Globus pallidus (tissue), 1 donor: ENCODE results near the gene PRKD3.
A peak's percentile ranks its signal among the peaks of the same experiment; 100 is the strongest.

Experiments
- DNase-seq: peaks from one replicate; pipeline ENCODE4 v3.0.0-alpha.2; 2015; ENCODE audit warnings: low spot score

The PRKD3 gene

DNA sequence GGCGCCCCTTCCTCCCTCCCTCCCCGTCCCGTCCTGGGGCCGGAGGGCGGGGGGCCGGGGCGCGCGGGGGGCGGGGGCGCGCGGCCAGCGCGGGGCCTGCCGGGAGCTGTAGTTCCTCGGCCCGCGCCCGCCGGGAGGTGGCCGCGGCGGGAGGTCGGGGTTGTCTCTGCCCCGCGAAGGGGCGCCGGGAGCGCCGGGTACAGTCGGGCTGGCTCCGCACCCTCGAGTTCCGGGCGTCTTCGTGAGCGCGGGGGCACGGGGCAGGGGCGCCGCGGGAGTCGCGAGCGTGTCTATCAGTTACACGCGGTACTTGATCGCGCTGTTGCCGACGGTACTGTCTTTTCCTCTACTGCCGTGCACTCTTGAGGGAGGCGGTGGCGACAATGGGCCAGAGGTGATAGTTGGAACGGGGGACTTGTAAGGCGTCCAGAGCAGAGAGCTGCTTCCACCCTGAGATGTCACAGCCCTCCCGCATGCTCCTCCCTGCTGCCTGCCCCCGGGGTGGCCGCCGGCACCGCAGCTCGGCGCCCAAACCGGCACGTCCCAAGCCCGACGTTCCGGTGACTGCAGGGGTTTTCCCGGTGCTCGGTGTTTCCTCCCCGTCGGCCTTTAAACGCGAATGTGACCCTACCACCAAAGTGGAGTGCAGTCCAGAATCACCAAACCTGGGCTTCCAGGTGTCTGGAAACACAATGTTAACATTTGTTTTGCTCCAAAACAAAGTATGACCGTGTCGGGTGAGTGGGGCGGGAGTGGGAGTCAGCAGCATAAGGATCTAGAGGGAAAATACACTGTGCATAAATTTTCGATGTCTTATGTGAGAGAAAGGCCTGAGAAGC is at the start of gene PRKD3:
Gene PRKD3 (minus strand): TSS at position 48 of the 839 bp plus-strand sequence. CDS start 8,309 bp downstream, outside the sequence.
- DNase-seq: peak; percentile 77

DNA sequence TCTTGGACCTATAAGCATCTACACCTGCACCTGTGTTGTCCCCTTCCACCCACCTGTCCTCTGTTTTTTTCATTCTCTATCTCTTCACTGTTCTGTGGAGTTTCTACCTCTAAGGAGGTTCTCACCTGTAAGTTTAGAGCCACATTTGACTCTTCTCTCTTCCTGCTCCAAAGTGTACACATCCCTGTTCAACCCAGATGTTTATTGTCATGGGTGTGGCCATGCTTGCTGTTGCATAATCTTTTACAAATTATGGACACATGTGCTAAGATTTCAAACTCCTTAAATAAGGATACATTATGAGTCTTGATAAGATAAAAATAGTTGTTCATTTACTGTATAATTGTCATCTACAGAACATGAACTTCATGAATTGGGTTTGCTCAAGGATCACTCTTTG is 47.4 kb upstream of the PRKD3 start:
- DNase-seq: no peak

DNA sequence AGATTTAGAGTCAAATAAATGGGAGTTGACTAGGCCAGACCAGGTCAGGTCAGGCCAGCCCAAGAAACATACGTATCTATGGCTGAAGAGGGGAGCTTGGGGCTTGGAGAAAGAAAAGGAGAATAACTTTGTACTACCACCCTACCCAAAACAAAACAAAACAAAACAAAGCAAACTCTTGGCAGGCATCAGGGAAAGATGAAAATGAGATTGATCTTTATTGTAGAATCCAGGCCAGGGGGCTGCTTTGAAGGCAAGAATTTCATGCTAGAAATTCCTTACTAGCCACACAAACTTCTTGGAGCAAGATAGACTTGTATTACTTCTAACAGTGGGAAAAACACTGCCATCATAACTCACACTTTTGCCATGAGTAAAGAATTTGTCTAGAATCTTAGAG is 46.0 kb upstream of the PRKD3 start:
- DNase-seq: no peak

DNA sequence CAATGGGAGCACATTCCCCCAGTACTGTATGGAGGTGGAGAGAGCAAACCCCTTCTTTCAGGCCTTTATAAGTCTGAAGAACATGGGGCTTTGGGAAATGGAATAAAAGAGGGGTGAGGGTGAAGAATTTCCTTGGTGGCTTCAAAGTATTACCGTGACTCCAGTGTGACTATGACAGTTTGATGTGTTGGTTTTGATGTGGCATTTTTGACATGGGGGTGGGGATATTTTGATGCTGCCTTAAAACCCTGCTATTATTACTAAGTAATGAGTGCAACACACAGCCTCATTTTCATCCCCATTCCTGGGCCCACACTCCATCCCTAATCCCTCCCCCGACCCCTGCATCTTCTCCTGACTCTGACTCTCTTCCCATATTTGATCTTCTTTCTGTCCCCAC is 43.4 kb upstream of the PRKD3 start:
- no peak for DNase-seq

DNA sequence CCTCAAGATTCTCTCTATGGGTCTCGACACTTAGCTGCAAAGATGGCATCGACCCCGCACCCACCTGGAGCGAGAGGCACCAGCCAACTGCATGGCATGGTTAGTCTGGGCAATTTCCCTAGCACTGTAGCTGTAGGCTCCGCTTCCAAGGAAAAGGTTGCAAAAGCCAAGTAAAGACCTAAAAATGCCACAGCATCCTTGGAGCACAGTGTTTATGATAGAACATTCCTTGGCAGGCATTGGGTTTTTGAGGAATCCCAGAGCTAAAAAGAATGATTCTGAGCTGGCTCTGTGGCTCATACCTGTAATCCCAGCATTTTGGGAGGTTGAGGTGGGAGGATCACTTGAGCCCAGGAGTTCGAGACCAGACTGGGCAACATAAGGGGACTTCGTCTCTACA is 42.7 kb upstream of the PRKD3 start:
- no peak for DNase-seq

DNA sequence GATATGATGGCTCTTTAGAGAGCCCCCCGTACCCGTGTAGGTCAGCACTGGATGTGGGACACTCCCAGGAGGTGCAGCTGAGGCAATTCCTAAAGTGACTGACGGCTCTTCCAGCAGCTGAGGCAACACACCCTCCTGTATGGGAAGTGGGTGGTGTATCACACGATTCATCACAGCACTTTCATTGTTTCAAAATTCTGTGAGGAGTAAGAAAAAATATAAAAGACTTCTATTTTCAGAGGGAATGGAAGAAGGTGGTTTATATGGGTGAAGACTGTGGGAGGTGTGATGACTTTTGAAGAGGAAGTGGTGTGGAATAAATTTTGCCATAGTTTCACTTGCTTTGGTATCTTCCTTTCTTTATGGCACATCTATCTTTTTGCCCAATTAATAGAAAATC is 42.1 kb upstream of the PRKD3 start:
- DNase-seq: no peak

DNA sequence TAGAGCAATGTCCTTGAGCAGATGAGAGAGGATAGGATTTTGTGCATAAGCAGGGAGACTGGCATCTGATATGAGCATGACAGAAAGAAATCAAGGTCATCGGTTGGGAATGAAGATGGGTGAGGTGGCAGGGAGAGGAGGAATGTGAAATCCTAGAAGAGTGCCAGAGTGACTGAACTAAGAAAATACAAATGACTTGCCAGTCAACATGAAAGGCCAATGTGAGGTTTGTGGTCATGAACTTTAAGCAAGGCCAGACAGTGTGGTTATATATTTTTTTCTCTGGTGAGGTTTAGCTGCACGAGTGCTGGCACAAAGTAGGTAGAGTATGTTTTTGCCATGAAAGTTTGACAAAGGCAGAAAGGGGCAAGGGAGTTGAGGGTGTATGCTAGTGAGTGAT is 41.0 kb upstream of the PRKD3 start:
- no peak for DNase-seq

DNA sequence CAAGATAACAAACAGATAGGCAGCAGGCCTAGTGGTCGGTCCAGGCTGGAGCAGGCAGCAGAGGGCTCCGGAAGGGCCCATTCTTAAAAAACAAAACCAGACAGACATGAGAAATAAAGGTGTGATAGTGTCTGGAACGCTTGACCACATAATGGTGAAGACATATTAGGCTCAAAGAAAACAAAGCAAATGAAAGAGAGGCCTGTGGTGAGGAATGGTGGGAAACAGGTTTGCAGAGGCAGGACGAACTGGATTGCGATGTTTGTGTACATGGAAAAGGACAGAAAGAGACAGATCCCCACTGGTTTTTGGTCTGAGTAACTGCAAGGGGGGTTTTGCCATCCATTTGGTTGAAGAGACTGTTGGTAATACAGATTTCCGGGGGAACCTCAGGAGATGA is 39.7 kb upstream of the PRKD3 start:
- DNase-seq: no peak

DNA sequence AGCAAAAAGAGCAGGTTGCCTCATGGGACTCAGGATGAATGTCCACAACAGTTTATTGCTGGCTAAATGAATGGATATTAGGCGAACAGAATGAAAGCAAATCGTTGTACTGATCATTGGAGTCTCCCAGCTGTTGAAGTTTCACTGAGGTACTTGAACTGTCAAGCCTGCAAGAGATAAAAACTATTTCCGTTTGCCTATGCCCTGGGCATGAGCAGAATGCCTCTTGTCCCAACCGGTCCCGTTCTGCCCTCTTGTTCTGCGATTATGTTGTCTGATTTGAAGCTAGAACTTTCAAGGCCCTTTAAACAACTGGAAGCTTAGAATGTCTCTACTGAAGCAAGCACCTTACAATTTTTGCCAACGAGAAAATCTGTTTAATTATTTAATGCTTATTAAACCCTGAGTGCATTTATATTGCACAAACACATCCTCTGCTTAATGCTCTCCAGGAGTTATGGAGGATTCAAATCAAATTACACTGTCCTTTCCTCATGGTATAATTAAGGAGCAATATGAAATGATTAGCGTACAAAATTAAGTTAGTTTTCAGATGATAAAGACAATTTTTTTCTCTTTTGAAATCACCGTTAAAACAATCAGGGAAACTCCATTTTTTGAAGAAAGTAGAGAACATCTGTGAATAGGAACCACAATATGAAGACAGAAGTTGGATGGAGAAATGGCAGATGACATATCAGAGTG is 37.5 kb upstream of the PRKD3 start:
- DNase-seq: no peak

DNA sequence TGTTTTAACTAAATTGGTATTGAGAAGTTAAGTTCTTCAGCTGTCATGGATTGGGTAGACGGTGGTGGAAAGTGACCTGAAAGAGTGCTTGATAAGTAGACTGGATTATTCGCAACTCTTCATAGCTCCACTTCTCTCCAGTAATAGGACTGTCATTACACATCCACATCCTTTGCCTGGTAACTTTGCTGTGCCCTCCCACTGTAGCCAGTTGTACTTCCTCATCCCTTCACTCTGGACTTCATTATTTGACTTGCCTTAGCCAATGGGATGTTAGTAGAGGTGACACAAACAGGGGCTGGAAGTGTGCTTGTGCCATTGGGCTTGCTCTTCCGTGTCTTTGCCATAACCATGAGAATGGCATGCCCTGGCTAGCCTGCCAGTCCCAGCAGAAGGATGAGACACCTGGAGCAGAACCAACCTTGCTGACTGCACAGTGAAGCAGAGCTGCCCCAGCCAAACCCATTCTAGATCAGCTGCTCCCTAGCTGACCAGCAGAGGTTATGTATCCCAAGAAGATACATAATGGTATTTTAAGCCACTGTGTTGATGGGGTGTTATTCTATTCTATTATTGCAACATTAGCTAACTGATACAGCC is 36.7 kb upstream of the PRKD3 start:
- DNase-seq: no peak

DNA sequence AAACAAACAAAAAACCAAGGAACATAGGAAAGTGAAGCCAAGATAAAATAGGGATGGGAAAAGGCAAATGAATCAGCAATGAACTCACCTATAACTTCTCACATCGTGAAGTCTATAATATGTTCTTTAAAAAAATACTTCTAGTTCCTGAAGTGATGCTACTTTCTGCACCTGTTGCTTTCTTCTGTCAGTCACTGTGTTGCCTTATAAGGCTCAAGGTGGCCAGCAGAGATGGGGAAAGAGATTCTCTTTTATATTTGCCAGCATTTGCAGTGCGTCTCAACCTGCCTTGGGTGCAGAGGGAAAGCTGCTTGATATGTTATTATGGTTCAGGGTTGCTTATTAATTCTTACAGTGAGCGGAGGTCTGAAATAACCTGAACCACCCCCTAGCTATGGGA is 33.8 kb upstream of the PRKD3 start:
- DNase-seq: no peak

DNA sequence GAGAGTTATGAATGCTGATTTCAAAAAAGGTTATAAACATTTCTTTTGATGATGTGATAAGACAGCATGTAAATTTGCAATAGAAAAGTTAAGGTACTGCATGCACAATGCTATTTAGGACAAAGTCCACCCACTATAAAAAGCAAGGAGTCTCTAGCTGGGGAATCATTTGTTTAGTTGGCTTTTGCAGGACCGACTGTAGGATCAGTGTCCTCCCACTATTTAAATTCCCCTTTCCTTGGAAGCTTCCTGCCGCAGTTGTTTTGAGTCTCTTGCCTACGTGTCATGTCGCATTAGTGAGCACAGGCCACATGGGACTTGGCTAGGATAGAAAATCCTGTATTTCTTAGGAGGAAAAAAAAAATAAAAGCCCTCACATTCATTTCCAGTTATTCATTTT is 32.9 kb upstream of the PRKD3 start:
- DNase-seq: no peak

DNA sequence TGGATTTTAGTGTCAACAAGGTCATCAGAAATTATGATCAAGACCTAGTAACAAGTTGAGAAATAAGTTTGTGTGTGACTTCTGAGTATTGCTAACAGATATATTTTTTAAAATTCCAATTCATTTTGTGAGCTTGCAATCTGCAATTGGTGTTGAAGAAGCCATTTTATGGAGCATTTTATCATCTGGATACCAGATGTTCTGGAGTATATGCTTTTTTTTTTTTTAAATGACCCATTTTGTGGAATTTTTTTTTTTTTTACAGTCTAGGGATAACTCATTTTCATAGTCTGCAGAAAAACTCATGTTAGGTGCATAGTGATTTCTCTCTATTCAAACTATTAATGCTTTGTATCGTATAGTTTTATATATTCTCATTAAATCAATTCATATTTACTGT is 32.4 kb upstream of the PRKD3 start:
- DNase-seq: no peak

DNA sequence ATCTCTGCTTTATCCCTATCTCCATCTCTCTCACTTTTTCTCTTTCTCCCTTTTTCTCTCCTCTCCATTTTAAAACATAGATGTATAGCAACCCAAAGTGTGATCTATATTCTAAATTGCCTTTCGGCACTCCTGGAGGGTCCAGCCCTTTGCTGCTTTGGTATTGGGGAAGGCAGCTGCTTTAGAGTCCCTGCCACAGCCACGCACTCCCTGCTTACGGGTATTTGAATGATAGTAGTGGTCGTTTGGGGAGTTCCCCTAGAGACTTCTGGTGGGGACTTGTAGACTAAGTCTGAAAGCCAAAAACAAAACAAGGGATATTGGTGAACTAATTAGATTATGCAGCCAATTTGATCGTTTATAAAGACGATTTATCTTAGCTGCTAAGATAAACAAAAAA is 31.7 kb upstream of the PRKD3 start:
- DNase-seq: no peak

DNA sequence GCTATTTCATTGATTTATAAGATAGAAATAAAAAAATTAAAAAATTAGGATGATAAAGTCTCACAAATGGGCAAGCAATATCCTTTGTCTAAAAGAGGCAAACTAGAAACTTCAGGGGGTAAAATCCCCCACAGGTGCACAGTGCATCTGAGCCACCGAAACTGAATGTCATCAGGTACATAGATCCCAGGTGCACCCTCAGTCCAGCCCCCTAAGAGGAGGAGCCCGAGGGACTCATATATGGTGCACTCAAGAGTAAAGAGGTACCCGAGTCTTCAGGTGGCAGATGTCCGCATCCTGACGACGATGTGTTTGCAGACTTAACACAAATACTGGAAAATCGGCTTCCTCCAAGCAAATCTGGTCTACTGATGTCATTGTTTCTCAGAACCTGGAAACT is 31.1 kb upstream of the PRKD3 start:
- DNase-seq: no peak

DNA sequence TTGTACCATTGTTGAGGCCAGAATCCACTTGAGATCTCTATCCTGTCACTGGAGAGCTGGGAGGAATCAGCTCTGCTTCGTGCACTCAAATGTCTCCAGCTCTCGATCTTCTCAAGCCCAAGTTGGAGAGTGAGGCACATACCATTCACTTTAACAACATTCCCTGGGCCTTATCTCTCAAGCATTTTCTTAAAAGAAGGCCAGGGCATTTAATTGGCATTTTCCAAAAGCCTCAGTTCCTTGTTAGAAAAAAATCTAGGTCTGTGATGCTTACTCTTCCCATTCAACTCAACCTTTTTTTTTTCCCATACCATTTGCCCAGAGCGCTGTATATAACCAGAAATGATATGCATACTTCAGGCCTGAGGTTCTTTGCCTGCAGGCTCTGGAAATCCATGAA is 29.9 kb upstream of the PRKD3 start:
- DNase-seq: no peak

DNA sequence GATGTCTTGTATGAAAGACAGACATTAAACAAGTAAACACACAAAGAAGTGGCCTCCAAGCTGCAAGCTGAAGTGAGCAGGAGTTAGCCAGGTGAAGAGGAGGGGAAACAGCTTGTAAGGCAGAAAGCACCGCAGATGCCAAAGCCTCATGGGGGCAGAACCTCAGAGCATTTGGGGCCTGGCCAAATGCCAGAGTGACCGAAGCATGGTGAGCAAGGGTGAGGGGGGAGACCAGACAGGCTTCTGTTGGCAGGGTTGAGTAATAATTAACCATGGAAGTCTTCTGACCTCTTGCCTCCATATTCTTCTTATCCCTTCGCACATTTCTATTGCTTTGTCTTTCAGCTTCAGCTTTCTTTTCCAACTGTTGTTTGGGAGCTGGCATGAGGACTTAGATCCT is 25.4 kb upstream of the PRKD3 start:
- no peak for DNase-seq

DNA sequence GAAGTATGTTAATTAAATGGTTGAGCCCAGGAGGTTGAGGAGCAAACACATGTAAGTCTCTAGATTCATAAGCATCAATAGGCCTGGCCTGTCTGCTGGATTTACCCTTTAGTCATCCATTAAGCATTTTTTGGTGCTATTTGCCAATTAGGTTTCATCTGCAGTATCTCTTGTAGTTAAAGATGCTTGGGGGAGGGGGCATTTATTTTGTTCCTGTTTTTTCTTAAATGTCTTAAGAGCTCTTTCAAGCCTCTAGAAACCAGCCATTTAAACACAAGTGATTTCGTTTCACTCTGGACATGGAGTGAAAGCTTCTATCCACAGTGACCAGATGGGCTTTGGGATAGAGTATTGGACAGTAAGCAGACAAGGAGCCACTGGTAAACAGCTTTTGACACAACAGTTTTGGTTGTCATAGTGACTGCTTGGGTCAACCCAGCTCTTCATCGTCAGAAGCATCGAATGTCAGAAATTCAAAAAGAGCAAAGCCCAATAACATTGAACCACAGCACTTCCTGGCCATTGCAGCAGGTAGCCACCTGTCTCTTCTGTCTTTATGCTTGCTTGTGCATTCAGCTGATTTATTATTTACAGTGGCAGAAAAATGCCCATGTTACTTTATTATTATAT is 24.7 kb upstream of the PRKD3 start:
- no peak for DNase-seq

DNA sequence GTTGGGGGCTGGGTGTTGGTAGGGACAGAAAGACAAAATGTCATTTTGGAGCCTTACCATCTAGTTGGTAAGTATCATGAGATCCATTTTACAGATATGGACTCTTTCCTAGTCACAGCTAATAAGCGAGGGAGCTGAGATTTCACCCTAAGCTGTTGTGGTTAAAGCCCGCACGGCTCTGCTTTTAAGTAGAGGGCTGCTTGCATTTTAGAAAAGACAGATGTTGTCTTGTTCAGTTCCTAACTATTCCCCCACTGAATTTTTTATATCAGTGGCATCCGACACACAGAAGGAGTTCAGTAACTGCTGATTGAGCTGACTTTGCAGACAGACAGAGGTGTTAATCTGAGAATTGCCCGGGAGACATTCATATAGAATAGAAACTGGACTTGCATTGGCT is 23.5 kb upstream of the PRKD3 start:
- no peak for DNase-seq

DNA sequence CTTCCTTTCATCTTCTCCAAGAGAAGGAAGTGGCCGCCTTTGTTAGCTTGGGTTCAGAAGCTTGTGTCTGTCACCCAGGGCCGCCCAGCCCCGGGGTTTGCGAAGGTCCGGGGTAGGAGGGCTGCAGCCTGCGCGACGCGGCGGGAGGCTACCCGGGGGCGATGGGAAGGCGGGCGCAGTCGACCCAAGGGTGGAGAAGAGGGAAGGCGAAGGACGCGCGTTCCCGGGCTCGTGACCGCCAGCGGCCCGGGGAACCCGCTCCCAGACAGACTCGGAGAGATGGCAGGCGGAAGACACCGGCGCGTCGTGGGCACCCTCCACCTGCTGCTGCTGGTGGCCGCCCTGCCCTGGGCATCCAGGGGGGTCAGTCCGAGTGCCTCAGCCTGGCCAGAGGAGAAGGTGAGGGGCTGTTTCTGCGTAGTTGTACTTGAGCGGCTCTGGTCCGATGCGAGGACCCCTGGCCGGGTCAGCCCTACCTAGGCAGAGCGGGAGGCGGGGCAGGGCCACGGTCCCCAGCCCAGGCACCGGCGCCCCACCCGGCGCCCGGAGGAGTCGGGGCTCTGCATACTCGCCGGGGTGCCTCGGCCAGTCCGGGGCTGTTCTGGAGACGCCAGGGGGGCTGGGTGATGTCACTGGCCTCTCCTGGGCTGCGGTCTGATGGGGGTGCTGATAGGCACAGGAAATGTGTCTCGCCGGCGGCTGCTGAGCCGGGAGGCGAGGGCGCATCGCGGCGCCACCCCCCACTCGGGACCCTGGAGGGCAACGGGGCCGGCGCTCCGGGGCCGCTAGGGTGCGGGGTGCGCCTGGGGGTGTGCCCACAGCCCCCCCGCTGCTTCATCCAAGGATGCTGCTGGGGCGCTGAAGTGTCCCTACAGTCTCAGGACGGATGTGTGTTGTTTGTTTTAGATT is 20.1 kb upstream of the PRKD3 start, which contains the start of gene QPCT:
Gene QPCT (plus strand): TSS at position 178 of the 909 bp plus-strand sequence. CDS start 102 bp downstream, at position 280.
- no peak for DNase-seq
